ENCODE data around the gene CD58. TPM values are rescaled to one million over a fixed set of nuclear protein-coding genes. Genes with fewer than 3 reads are reported as not detected.

Gene CD58
- total and polyA plus RNA-seq, 4 donors: 5.1 to 30.2 (median 10.8) TPM

- H3K36me3 ChIP-seq (ENCODE audit: control insufficient read depth in 4 of 4, insufficient read depth in 3 of 4, low read depth in 1 of 4, low read length in 3 of 4): no peaks in the 10 kb centered on the region
Observed at GRCh38 chr1:116486424-116486823, 84.4 kb downstream of the CD58 start.

GRCh38 chr1:116485976-116486375 lies 84.8 kb downstream of the CD58 start:
- Histone ChIP-seq H3K9ac (ENCODE audit: low read depth in 1 of 2, low read length in 2 of 2) (no peak overlapping the region), H3K4me1 (ENCODE audit: control insufficient read depth in 4 of 4, insufficient read depth in 4 of 4, low read length in 3 of 4) (peaks cover 0 to 18% (median 3%) of the 10 kb centered on the region in 4 donors), H3K27ac (ENCODE audit: low read depth in 1 of 2, low read length in 2 of 2) (no peak overlapping the region), H3K9me3 (ENCODE audit: control insufficient read depth in 4 of 4, low read length in 3 of 4) (no peaks in the 10 kb centered on the region), H3K36me3 (ENCODE audit: control insufficient read depth in 4 of 4, insufficient read depth in 3 of 4, low read depth in 1 of 4, low read length in 3 of 4) (no peaks in the 10 kb centered on the region), H3K27me3 (ENCODE audit: control insufficient read depth in 4 of 4, insufficient read depth in 4 of 4, low read length in 3 of 4) (no peaks in the 10 kb centered on the region), H3K4me3 (ENCODE audit: low read depth in 1 of 3, low read length in 3 of 3) (no peak overlapping the region)
- TF ChIP-seq HNF4A (conservative IDR thresholded peaks at IDR 0.05) (no peak), GABPA (IDR thresholded peaks at IDR 0.05 in 1 of 2, conservative IDR thresholded peaks at IDR 0.05 in 1 of 2) (no peak), RAD21 (IDR thresholded peaks at IDR 0.05) (no peak), RXRA (IDR thresholded peaks at IDR 0.05) (no peak), HNF4G (IDR thresholded peaks at IDR 0.05) (no peak), EGR1 (IDR thresholded peaks at IDR 0.05; ENCODE audit: low read depth in 2 of 2) (no peak), MAX (IDR thresholded peaks at IDR 0.05) (no peak), CTCF (IDR thresholded peaks at IDR 0.05; ENCODE audit: low read depth, low read length, missing input control) (no peak), FOXA2 (IDR thresholded peaks at IDR 0.05) (no peak)
- TF ChIP-seq, protein P1, sequence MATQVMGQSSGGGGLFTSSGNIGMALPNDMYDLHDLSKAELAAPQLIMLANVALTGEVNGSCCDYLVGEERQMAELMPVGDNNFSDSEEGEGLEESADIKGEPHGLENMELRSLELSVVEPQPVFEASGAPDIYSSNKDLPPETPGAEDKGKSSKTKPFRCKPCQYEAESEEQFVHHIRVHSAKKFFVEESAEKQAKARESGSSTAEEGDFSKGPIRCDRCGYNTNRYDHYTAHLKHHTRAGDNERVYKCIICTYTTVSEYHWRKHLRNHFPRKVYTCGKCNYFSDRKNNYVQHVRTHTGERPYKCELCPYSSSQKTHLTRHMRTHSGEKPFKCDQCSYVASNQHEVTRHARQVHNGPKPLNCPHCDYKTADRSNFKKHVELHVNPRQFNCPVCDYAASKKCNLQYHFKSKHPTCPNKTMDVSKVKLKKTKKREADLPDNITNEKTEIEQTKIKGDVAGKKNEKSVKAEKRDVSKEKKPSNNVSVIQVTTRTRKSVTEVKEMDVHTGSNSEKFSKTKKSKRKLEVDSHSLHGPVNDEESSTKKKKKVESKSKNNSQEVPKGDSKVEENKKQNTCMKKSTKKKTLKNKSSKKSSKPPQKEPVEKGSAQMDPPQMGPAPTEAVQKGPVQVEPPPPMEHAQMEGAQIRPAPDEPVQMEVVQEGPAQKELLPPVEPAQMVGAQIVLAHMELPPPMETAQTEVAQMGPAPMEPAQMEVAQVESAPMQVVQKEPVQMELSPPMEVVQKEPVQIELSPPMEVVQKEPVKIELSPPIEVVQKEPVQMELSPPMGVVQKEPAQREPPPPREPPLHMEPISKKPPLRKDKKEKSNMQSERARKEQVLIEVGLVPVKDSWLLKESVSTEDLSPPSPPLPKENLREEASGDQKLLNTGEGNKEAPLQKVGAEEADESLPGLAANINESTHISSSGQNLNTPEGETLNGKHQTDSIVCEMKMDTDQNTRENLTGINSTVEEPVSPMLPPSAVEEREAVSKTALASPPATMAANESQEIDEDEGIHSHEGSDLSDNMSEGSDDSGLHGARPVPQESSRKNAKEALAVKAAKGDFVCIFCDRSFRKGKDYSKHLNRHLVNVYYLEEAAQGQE (IDR thresholded peaks at IDR 0.05): no peak
- WGBS: 94% methylated on average over 2 of the region's 2 CpGs
- no peak for DNase-seq (ENCODE audit: low spot score)

More at GRCh38 chr1:116486424-116486823, 84.4 kb downstream of the CD58 start:
- Histone ChIP-seq H3K9me3 (ENCODE audit: control insufficient read depth in 4 of 4, low read length in 3 of 4) (no peaks in the 10 kb centered on the region), H3K27ac (ENCODE audit: low read depth in 1 of 2, low read length in 2 of 2) (no peak overlapping the region), H3K4me1 (ENCODE audit: control insufficient read depth in 4 of 4, insufficient read depth in 4 of 4, low read length in 3 of 4) (peaks cover 0 to 21% (median 3%) of the 10 kb centered on the region in 4 donors), H3K9ac (ENCODE audit: low read depth in 1 of 2, low read length in 2 of 2) (no peak overlapping the region), H3K4me3 (ENCODE audit: low read depth in 1 of 3, low read length in 3 of 3) (no peak overlapping the region), H3K27me3 (ENCODE audit: control insufficient read depth in 4 of 4, insufficient read depth in 4 of 4, low read length in 3 of 4) (no peaks in the 10 kb centered on the region)
- DNase-seq (ENCODE audit: low spot score): no peak
- no peak for TF ChIP-seq YY1 (IDR thresholded peaks at IDR 0.05)
- no peak for TF ChIP-seq ZBTB33 (IDR thresholded peaks at IDR 0.05)
- TF ChIP-seq FOXA2 (IDR thresholded peaks at IDR 0.05): no peak
- TF ChIP-seq JUND (IDR thresholded peaks at IDR 0.05): no peak
- TF ChIP-seq SP1 (IDR thresholded peaks at IDR 0.05): no peak
- TF ChIP-seq GABPA (IDR thresholded peaks at IDR 0.05 in 1 of 2, conservative IDR thresholded peaks at IDR 0.05 in 1 of 2): no peak
- no peak for TF ChIP-seq RXRA (IDR thresholded peaks at IDR 0.05)
- no peak for TF ChIP-seq MAX (IDR thresholded peaks at IDR 0.05)
- TF ChIP-seq HNF4G (IDR thresholded peaks at IDR 0.05): no peak
- TF ChIP-seq RAD21 (IDR thresholded peaks at IDR 0.05): no peak
- 88% methylated on average over 3 of the region's 3 CpGs for WGBS
